H54 (cell line): ENCODE data around the gene AGO4.
"Not testable (repeated sequence)": the region's sequence is repeated elsewhere in the genome, so short reads cannot be mapped to it uniquely, and the experiment has no call there.

ENCODE experiments used
- DNase-seq: peaks from one replicate; pipeline ENCODE4 v3.0.0; 2011; ENCODE audit warnings: low spot score, mixed read lengths; ENCODE audit not compliant: insufficient read length
- FAIRE-seq: peaks from 3 replicates; lab custom pipeline; 2011; peaks lifted over from hg19 to GRCh38; lab: Jason Lieb, UNC
- POLR2A ChIP-seq: IDR thresholded peaks from 2 replicates; pipeline ENCODE4 v1.6.1; 2011; ENCODE audit warnings: low read depth, mild to moderate bottlenecking, low read length

Gene AGO4

DNA sequence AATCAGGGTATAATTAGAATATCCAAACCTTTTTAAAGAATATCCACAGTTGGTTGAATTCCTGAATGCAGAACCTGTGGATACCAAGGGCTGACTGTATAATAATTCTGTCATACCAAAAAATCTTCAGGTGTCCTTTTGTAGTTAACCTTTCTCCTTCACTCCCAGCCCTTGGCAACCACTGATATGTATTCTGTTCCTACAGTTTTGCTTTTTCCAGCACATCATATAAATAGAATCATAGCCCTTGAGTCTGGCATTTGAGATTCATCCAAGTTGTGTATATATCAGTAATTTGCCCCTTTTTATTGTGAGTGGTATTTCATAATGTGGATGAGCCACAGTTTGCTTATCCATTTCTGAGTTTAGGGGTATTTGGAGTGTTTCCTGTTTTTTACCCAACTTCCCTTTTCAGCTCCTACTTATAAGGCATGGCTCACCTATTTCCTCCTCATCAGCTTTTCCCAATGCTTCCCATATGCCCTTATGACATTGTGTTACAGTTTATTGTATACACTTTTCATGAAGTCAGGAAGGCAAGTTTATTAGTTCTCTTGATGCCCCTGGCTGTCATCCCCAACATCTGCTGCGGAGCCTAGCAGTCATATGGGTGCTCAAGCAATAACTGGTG lies 40.2 kb downstream of the AGO4 start:
- no peak for DNase-seq
- TF ChIP-seq POLR2A, result no peak
- FAIRE-seq, result no peak

DNA sequence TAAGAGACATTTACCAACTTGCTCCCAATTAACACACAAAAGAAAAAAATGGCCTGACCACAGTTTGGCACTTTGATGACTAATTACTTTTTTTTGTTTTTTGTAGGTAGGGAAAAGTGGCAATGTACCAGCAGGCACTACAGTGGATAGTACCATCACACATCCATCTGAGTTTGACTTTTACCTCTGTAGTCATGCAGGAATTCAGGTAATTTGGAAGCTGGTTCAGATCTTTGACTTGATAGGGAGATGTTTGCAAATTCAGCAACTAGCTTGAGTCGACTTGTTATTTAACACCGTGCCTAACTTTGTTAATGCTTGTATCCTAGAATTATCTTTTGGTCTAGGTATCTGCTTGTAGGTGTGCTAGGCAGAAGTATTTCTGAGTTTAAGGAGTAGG lies 42.2 kb downstream of the AGO4 start:
- no peak for TF ChIP-seq POLR2A
- DNase-seq (no peak), FAIRE-seq (peak; percentile 43)

DNA sequence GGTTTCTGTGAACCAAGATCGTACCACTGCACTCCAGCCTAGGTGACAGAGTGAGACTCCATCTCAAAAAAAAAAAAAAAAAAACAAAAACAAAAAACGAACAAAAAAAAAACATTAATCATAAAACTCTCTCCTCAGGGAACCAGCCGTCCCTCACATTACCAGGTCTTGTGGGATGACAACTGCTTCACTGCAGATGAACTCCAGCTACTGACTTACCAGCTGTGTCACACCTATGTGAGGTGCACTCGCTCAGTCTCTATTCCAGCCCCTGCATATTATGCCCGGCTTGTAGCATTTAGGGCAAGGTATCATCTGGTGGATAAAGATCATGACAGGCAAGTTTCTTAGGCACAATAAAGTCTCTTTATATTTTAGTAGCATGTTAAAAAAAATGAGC lies 42.9 kb downstream of the AGO4 start:
- no peak for FAIRE-seq
- no peak for DNase-seq
- no peak for TF ChIP-seq POLR2A

DNA sequence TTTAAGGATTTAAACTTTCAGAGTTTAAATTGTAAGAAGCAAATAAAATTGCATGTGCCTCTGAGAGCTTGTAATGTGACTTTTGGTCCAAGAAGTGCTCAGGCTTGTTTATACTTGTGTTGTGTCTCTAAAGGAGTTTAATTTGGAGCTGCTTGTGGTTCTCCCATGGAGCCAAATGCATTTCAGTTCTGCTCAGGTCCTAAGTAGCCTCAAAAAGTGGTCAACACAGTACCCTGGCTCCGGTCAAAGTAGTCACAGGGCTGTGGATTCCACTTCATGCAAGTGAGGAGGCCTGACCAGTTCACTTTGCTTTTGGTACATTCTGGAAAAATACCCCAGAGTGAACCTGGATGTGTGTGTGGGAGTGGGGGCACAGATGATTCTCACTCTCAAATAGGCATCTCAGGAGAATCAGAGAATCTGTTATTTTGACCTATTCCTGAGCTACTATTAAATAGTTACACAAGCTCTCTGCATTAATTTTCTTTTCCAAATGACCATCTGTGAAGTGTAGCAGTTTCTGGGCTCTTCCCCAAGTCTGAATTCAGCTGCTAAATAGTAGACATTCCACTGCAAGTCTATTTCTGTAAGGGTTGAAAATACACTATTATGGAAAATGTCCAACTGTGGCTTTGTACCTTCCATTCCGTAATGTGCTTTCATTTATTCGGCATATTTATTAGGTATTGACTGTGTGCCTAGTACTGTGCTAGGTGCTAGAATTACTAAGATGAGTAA lies 43.5 kb downstream of the AGO4 start:
- no peak for TF ChIP-seq POLR2A
- no peak for DNase-seq
- FAIRE-seq, result no peak

DNA sequence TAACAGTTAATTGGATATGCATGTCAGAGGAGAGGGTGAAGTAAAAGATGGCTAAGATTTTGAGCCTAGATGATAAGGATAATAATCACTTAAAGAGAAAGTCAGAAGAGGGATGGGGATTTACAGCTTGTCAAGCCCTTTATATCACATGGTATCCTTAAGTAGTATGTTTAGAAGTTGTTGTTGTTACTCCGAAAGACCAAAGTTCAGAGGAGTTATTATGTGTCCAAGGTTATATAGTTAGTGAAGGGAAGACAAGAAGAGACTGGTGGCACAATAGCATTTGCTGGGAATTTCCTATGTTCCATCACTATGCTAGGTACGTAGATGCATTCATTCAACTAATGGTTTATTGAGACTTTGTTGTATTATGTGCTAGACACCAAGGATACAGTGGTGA lies 44.4 kb downstream of the AGO4 start:
- DNase-seq, result no peak
- no peak for FAIRE-seq
- TF ChIP-seq POLR2A, result no peak

DNA sequence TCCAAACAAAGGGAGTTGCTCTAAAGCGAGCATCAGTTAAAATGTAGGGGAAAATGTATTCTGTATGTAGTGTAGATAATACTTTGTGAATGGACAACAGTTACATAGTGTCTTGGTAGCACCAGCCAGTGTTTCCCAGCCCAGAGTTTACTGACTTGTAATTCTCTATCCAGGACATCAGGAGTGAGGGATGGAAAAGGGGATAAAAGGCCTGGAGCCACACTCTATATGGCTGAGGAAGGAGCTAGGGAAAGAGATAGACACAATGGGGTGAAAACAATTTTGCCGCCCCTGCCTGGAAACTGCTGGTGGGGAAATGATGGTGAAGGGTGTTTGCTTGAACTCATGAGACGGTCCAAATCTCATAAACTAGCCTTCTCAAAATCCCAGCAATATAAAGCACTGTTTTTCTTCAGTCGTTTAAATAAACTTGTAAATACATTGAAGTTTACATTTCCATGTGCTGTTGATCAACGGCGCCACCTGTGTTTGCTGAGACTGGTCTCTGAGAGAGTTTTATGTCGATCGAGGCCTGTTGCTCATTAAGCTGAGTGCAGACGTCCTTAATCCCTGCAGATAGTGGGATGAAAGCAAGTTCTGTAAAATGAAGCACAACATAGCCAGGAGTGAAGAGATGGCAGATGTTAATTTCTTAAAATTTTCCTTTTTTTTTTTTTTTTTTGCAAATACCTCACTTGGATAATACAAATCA lies 47.3 kb downstream of the AGO4 start:
- TF ChIP-seq POLR2A, result no peak
- FAIRE-seq, result no peak
- no peak for DNase-seq

DNA sequence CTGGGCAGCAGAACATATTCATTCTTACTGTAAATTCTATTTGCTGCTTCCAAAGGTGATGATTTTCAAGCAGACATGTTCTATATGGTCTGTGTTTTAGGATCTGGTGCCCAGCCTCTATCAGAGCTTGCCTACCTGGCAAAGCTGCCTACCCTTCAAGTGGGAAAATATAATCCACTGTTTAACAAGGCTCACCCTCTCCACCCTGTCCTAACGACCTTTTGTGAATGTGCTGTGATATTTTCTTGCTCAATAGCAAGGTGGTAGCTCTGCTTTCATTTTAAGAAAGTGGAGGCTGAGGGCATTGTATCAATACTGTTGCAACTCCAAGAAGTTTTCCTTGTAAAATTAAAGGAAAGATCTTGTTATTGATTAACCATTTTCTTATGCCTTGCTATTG lies 49.1 kb downstream of the AGO4 start:
- no peak for TF ChIP-seq POLR2A
- DNase-seq, result no peak
- FAIRE-seq, result no peak

DNA sequence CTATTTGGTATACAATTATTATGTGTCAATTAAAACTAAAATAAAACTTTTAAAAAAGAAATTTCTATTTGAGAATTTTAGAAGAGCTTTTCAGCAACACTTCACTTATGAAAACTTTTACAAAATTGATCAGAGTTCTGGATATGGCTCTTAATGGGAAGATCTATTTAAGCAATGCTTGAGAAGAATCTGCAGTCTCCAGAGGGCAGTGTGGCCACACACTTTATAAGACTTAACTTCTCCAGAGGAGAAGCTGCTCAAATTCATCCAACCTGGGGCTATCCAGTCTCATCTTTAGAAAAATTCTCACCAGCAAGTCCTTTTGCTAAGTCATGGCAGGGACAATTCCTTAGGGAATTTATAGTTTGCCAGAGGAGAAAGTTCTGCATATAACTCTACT lies 50.0 kb downstream of the AGO4 start:
- no peak for FAIRE-seq
- TF ChIP-seq POLR2A, result no peak
- DNase-seq, result no peak

DNA sequence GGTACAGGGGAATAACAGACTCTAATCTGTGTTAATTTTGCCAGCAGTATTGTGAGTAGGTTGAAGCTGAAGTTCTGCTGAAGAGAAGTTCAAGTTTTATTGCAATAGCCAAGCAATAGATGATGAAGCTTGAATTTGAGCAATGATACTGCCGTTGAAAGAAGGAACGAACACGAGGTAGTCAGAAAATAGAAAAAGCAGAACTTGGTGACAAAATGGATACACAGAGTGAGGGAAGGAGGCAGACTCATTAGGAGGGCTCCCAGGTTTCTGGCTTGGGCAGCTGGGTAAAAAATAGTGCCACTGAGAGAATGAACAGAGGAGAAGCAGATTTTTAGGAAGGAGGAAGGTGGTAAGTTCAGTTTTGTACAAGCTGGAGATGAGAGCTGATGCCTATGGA lies 52.9 kb downstream of the AGO4 start:
- TF ChIP-seq POLR2A, result no peak
- no peak for DNase-seq
- FAIRE-seq, result no peak

DNA sequence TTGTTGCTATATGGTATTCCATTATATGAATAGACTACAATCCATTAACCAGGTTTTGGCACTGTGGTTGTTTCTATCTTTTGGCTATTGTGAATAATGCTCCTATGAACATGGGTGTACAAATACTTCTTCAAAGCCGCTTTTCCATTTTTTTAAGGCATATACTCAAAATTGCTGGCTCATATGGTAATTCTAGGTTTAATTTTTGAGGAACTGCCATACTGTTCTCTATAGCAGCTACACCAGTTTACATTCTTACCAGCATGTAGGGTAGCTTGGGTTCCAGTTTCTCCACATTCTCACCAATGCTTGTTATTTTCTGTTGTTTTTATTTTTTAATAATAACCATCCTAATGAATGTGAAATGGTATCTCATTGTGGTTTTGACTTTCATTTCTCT lies 55.3 kb downstream of the AGO4 start:
- FAIRE-seq (no peak), DNase-seq (no peak)
- TF ChIP-seq POLR2A, result no peak

DNA sequence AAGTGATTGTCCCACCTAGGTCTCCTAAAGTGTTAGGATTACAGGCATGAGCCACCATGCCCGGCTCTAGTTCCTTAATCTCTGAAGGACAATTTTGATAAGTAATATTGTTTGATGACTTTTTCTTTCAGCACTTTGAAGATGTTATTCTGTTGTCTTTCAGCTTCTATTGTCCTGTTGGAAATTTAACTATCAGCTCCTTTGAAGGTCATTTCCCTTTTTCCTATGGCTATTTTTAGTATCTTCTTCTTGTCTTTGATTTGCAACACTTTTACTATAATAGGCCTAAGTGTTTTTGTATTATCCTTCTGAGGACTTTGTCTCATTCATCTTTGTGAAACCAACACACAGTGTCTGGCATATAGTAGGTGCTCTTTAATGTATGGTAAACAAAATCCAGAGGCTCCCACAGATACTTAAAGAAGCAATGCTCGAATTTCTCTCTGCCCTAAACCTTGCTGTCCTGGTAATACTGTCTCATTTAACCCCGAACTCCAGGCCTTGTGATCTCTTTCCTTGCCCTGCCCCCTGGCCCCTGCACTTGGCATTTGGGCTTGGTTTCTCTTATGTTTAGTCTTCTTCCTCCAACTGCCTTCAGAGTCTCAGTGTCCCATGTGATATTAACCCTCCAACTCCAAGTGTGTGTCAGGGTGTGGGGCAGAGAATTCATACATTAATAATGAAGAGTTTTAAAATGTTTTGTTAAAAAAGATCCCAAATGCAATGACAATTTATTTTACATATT lies 56.2 kb downstream of the AGO4 start:
- no peak for TF ChIP-seq POLR2A
- no peak for DNase-seq
- no peak for FAIRE-seq

DNA sequence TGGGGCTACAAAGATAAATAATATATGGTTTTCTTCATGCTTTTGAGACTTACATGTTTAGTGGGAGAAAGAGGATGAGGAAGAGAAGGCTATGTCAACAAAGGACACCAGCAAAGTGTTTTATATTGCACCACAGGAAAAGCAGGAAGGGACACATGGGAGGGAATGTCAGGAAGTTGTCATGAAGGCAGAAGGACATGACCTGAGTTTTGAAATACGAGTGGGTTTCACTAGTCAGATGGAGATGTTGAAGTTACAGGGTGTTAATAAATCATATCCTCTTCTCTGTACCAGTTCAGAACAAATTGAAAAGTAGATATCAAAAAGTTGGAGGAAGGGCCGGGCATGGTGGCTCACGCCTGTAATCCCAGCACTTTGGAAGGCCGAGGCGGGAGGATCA lies 57.0 kb downstream of the AGO4 start:
- FAIRE-seq, result no peak
- no peak for DNase-seq
- TF ChIP-seq POLR2A, result no peak

DNA sequence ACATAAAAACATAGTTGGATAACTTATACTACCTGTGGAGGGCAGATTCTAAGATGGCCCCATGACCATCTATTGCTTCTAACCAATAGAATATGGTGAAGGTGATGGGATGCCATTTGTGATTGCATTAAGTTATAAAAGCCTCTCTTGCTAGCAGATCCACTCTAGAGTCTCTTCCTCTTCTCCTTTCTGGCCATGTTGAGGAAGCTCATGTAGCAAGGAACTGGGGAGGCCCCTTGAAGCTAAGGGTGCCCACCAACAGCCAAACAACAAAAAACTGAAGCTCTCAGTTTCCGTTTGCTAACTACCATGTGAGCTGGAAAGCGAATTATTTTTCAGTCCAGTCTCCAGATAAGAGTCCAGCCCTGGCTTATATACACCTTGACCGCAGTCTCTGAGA lies 59.2 kb downstream of the AGO4 start:
- TF ChIP-seq POLR2A, result no peak
- DNase-seq, result no peak
- no peak for FAIRE-seq

DNA sequence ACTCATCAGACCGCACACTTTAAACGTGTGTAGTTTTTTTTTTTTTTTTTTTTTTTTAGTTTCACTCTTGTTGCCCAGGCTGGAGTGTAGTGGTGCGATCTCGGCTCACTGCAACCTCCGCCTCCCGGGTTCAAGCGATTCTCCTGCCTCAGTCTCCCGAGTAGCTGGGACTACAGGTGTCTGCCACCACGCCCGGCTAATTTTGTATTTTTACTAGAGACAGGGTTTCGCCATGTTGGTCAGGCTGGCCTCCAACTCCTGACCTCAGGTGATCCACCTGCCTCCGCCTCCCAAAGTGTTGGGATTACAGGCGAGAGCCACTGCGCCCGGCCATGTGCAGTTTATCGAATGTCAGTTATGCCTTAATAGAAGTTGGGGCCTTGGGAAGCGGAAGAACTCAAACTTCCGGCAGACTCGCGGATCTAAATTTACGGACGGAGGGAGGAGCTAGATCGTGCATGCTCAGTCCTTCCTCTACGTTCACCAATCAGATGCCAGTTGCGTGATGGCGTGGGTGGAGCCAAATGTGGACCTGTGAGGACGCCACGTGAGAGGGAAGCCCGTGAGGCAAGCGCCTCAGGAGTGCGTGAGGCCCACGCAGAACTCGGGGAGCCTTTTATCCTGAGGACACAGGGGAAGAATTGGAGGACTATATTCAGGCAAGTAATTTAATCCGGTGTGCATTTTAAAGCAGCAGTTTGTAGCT lies 61.6 kb downstream of the AGO4 start:
- not testable (repeated sequence) for FAIRE-seq, DNase-seq
